ENCODE data around the gene SSTR1.

SSTR1 gene

GRCh38 chr14:38233218-38233617 is 25.5 kb downstream of the SSTR1 start:
- DNase-seq: no peak

- DNase-seq: no peak
Observed at GRCh38 chr14:38238332-38238731, 30.6 kb downstream of the SSTR1 start.

- no peak for DNase-seq
Observed at GRCh38 chr14:38238878-38239277, 31.2 kb downstream of the SSTR1 start.

- no peak for DNase-seq
Observed at GRCh38 chr14:38243696-38244240, 36.1 kb downstream of the SSTR1 start.

- DNase-seq: no peak
Observed at GRCh38 chr14:38248321-38249028, 40.8 kb downstream of the SSTR1 start.

GRCh38 chr14:38250331-38250730 is 42.6 kb downstream of the SSTR1 start:
- DNase-seq: no peak

- no peak for DNase-seq
Observed at GRCh38 chr14:38252066-38252710, 44.5 kb downstream of the SSTR1 start.

GRCh38 chr14:38253676-38254075 is 46.0 kb downstream of the SSTR1 start:
- no peak for DNase-seq

- peak in 1 of 51 donors; percentile 6 for DNase-seq
Observed at GRCh38 chr14:38254571-38255407, 47.1 kb downstream of the SSTR1 start.

GRCh38 chr14:38255408-38255672 is 47.6 kb downstream of the SSTR1 start:
- DNase-seq: peak in 3 of 51 donors; percentile 3 to 23 (median 9)

GRCh38 chr14:38255673-38256532 is 48.2 kb downstream of the SSTR1 start, which contains the start of gene CLEC14A:
Gene CLEC14A (minus strand): TSS chr14:38256093. CDS start chr14:38256022, 71 bp downstream.
- peak in 3 of 51 donors; percentile 1 to 22 (median 3) for DNase-seq

- DNase-seq: no peak
Observed at GRCh38 chr14:38256533-38256840, 48.8 kb downstream of the SSTR1 start.

- DNase-seq: no peak
Observed at GRCh38 chr14:38257507-38257906, 49.8 kb downstream of the SSTR1 start.

GRCh38 chr14:38261620-38262019 is 53.9 kb downstream of the SSTR1 start:
- no peak for DNase-seq

Measured in hypothalamus (tissue), 51 donors.